Ascending aorta (tissue), 2 donors: ENCODE results near the gene PLCH2. TPM values are rescaled to one million over a fixed set of nuclear protein-coding genes. Genes with fewer than 3 reads are reported as not detected.

ENCODE experiments used
- DNase-seq, 2 donors: peaks; one replicate each; pipeline ENCODE4 v3.0.0-alpha.2; 2019; ENCODE audit warnings: low spot score in 2 of 2
- H3K27ac ChIP-seq, 2 donors: fragments of 200-600 bp; sonication (generic); one replicate each; pipeline ENCODE4 v1.5.1; 2016 to 2017; ENCODE audit warnings: mild to moderate bottlenecking in 1 of 2
- H3K27me3 ChIP-seq: fragments of 200-600 bp; sonication (generic); one replicate; pipeline ENCODE4 v1.5.1; 2017
- H3K36me3 ChIP-seq, 2 donors: fragments of 200-600 bp; sonication (generic); one replicate each; pipeline ENCODE4 v1.5.1; 2016
- H3K4me1 ChIP-seq, 2 donors: fragments of 200-600 bp; sonication (generic); one replicate each; pipeline ENCODE4 v1.5.1; 2016 to 2017; ENCODE audit warnings: mild to moderate bottlenecking in 1 of 2
- H3K4me3 ChIP-seq, 2 donors: fragments of 200-600 bp; sonication (generic); one replicate each; pipeline ENCODE4 v1.5.1; 2016 to 2017; ENCODE audit warnings: mild to moderate bottlenecking in 1 of 2
- H3K9me3 ChIP-seq, 2 donors: fragments of 200-600 bp; sonication (generic); one replicate each; pipeline ENCODE4 v1.5.1; 2016
- intact Hi-C: fragments of 100-400 bp; cut with DNase I; formaldehyde crosslinking; loops from one replicate; pipeline ENCODE4 v1.15.1; 2023
- total RNA-seq: library from RNA; depleted of rRNA; stranded (reverse); fragments of >200 nt; gene quantifications from one replicate; pipeline ENCODE4 v1.1.0, GENCODE V29; 2016
- TF ChIP-seq, protein P1 (sequence below), 3 experiments: fragments of 200-600 bp in 2 of 3; fragments of 450-650 bp in 1 of 3; sonication (generic) in 2 of 3; IDR thresholded peaks; one replicate each; pipeline ENCODE4 v1.5.1; 2016 to 2019; ENCODE audit warnings: antibody characterized with exemption in 3 of 3, mild to moderate bottlenecking in 1 of 3, moderate library complexity in 1 of 3

The PLCH2 gene, protein sequence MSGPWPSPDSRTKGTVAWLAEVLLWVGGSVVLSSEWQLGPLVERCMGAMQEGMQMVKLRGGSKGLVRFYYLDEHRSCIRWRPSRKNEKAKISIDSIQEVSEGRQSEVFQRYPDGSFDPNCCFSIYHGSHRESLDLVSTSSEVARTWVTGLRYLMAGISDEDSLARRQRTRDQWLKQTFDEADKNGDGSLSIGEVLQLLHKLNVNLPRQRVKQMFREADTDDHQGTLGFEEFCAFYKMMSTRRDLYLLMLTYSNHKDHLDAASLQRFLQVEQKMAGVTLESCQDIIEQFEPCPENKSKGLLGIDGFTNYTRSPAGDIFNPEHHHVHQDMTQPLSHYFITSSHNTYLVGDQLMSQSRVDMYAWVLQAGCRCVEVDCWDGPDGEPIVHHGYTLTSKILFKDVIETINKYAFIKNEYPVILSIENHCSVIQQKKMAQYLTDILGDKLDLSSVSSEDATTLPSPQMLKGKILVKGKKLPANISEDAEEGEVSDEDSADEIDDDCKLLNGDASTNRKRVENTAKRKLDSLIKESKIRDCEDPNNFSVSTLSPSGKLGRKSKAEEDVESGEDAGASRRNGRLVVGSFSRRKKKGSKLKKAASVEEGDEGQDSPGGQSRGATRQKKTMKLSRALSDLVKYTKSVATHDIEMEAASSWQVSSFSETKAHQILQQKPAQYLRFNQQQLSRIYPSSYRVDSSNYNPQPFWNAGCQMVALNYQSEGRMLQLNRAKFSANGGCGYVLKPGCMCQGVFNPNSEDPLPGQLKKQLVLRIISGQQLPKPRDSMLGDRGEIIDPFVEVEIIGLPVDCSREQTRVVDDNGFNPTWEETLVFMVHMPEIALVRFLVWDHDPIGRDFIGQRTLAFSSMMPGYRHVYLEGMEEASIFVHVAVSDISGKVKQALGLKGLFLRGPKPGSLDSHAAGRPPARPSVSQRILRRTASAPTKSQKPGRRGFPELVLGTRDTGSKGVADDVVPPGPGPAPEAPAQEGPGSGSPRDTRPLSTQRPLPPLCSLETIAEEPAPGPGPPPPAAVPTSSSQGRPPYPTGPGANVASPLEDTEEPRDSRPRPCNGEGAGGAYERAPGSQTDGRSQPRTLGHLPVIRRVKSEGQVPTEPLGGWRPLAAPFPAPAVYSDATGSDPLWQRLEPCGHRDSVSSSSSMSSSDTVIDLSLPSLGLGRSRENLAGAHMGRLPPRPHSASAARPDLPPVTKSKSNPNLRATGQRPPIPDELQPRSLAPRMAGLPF (N-terminal part only)
- total RNA-seq: not detected

DNA sequence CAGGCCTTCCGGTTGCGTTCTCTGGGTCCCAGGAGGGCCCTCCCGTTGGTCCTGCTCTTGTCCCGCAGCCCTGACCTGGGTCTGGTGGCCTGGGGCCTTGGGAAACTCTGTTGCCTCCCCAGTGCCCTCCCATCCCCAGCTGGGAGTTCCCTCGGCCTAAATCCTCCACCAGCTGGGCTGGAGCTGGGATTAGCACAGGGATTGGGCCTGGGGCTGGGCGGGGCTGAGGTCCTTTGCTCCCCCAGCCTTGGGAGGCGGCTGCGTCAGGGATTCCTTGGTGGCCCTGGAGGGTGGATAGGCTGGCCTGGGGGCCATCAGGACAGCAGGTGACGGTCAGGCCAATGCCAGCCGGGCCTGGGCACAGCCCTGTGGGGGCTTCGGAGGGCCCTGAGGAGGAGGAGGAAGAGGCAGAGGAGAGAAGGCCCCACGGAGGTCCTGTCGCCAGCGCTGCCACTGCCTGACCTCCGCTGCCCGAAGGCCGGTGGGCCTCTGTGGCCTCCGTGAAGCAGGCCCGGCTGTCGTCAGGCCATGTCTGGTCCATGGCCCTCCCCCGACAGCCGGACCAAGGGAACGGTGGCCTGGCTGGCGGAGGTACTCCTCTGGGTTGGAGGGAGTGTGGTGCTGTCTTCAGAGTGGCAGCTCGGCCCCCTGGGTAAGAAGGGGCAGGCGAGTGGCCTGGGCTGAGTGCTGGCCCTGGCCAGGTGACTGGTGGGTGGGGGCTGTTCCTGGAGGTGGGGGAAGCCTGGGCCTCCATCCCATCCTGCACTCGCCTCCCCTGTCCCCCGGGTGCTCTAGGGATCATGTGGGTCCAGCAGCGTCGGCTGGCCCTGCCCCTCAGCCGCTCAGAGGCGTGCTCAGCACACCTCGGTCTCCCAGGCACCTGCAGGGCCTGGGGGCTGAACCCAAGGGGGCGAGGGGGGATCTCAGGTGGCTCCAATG is at the start of gene PLCH2:
Gene PLCH2 (plus strand): TSS at position 229 of the 939 bp plus-strand sequence. CDS start 300 bp downstream, at position 529.
- intact Hi-C loops: no loop called here
- Histone ChIP-seq H3K4me3 (no peak within 1 kb of the TSS), H3K4me1 (no peaks in the 10 kb centered on the region), H3K27ac (no peak within 1 kb of the TSS), H3K27me3 (no peaks in the 10 kb centered on the region), H3K36me3 (no peaks in the 10 kb centered on the region), H3K9me3 (no peaks in the 10 kb centered on the region)
- TF ChIP-seq, protein P1, sequence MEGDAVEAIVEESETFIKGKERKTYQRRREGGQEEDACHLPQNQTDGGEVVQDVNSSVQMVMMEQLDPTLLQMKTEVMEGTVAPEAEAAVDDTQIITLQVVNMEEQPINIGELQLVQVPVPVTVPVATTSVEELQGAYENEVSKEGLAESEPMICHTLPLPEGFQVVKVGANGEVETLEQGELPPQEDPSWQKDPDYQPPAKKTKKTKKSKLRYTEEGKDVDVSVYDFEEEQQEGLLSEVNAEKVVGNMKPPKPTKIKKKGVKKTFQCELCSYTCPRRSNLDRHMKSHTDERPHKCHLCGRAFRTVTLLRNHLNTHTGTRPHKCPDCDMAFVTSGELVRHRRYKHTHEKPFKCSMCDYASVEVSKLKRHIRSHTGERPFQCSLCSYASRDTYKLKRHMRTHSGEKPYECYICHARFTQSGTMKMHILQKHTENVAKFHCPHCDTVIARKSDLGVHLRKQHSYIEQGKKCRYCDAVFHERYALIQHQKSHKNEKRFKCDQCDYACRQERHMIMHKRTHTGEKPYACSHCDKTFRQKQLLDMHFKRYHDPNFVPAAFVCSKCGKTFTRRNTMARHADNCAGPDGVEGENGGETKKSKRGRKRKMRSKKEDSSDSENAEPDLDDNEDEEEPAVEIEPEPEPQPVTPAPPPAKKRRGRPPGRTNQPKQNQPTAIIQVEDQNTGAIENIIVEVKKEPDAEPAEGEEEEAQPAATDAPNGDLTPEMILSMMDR (IDR thresholded peaks at IDR 0.05): no peak
- no peak for DNase-seq

DNA sequence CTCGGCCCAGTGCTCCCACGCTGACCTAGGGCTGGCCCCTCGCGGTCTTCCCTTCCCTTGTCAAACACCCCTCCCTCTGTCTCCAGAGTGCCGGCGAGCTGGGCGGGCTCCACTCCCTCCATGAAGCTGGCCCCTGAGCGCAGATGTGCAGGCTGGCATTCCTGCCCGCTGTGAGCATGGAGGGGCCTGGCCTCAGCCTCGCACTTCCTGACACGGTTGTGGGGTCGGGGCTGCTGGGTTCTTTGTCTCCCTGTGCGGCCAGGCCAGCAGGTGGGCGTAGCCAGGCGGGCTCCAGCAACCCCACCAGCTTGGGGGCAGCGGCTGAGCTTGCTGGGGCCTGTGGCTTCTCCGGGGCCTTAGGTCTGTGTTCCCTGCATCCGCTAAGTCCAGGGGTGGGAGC is 49.5 kb upstream of the PLCH2 start:
- H3K27ac ChIP-seq: no peak overlapping the region
- intact Hi-C loops: no loop called here
- no peak overlapping the region for H3K4me3 ChIP-seq
- no peaks in the 10 kb centered on the region for H3K27me3 ChIP-seq
- H3K36me3 ChIP-seq: no peaks in the 10 kb centered on the region
- peaks cover 0 to 8% of the 10 kb centered on the region in 2 donors for H3K9me3 ChIP-seq
- H3K4me1 ChIP-seq: no peaks in the 10 kb centered on the region
- TF ChIP-seq, protein P1 (IDR thresholded peaks at IDR 0.05): no peak
- no peak for DNase-seq

DNA sequence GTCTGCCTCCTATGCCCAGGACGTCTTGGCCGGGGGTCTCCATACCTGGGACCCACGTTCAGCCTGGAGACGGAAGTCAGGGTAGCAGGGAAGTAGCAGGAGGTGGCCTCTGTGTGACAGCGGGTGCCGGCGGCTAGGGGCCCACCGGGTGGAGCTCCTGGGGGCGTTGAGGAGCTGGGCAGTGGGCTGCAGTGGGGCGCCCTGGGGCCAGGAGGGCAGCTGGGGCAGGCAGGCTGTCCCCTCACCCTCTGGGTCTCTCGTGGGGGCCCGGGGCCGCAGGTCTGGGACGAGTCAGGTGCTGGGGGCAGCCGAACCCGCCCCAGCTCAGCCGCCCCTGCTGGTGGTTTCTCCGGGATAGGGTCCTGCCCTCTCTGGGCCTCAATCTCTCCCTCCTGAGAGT is 49.0 kb upstream of the PLCH2 start:
- Histone ChIP-seq H3K4me1 (no peaks in the 10 kb centered on the region), H3K27me3 (no peaks in the 10 kb centered on the region), H3K36me3 (no peaks in the 10 kb centered on the region), H3K9me3 (peaks cover 0 to 8% of the 10 kb centered on the region in 2 donors), H3K4me3 (no peak overlapping the region), H3K27ac (no peak overlapping the region)
- DNase-seq: no peak
- TF ChIP-seq, protein P1 (IDR thresholded peaks at IDR 0.05): no peak
- intact Hi-C loops: no loop called here

DNA sequence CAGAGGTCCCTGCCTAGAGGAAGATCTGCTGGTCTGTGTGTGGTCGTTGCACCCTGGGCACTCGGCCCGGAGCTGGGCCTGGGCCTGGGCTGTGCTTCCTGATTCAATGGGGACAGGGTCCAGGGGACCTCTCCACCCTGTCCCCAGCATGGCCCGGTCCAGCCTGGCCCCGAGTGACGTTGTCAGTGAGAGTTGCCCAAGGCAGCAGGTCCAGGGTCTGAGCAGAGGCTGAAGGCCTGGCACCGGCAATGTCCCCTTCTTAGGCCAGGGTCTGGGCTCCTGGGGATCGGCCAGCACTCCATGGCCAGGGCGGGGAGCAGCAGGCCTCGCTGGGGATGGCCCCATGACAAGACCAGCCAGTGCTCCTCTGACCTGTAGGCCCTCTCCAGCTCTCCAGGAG is 48.1 kb upstream of the PLCH2 start:
- Histone ChIP-seq H3K27me3 (no peaks in the 10 kb centered on the region), H3K9me3 (peaks cover 0 to 8% of the 10 kb centered on the region in 2 donors), H3K4me1 (no peaks in the 10 kb centered on the region), H3K36me3 (no peaks in the 10 kb centered on the region), H3K27ac (no peak overlapping the region), H3K4me3 (no peak overlapping the region)
- TF ChIP-seq, protein P1 (IDR thresholded peaks at IDR 0.05): no peak
- intact Hi-C loops: no loop called here
- no peak for DNase-seq
